DOHH2 (cell line): ENCODE measurements around the gene TUBB3.

Experiments
- H3F3A ChIP-seq: fragments of 200-600 bp; sonication (generic), shearing (Covaris generic); 2 replicates; pipeline ENCODE4 v1.6.0; 2016; ENCODE audit warnings: antibody characterized with exemption, mild to moderate bottlenecking; ENCODE audit not compliant: control insufficient read depth, insufficient read depth
- H3K27ac ChIP-seq: fragments of 200-600 bp; sonication (generic); 2 replicates; pipeline ENCODE4 v1.5.1; 2014; ENCODE audit warnings: low read depth, mild to moderate bottlenecking, low read length, moderate library complexity
- H3K27me3 ChIP-seq: fragments of 200-600 bp; sonication (generic); 2 replicates; pipeline ENCODE4 v1.6.1; 2014; ENCODE audit warnings: mild to moderate bottlenecking, low read length, mixed read lengths; ENCODE audit not compliant: control insufficient read depth
- H3K36me3 ChIP-seq: fragments of 200-600 bp; sonication (generic); 2 replicates; pipeline ENCODE4 v1.6.1; 2014; ENCODE audit warnings: mild to moderate bottlenecking, low read length, moderate library complexity, mixed read lengths; ENCODE audit not compliant: control insufficient read depth
- H3K4me1 ChIP-seq: fragments of 200-600 bp; sonication (generic); 2 replicates; pipeline ENCODE4 v1.6.1; 2014; ENCODE audit warnings: mild to moderate bottlenecking, low read length, mixed read lengths; ENCODE audit not compliant: control insufficient read depth
- H3K4me2 ChIP-seq: fragments of 200-600 bp; sonication (generic); 2 replicates; pipeline ENCODE4 v1.6.0; 2014; ENCODE audit warnings: mild to moderate bottlenecking, low read length, moderate library complexity
- H3K4me3 ChIP-seq: fragments of 200-600 bp; sonication (generic); 2 replicates; pipeline ENCODE4 v1.5.1; 2014; ENCODE audit warnings: mild to moderate bottlenecking, low read length, mixed read lengths
- H3K79me2 ChIP-seq: fragments of 200-600 bp; sonication (generic); 2 replicates; pipeline ENCODE4 v1.6.1; 2014; ENCODE audit warnings: mild to moderate bottlenecking, low read length, mixed read lengths; ENCODE audit not compliant: control insufficient read depth
- H3K9me2 ChIP-seq: fragments of 200-600 bp; sonication (generic); replicated peaks from 2 replicates; pipeline ENCODE4 v1.6.1; 2014; ENCODE audit warnings: mild to moderate bottlenecking, low read length, mixed read lengths; ENCODE audit not compliant: control insufficient read depth
- H3K9me3 ChIP-seq: fragments of 200-600 bp; sonication (generic); 2 replicates; pipeline ENCODE4 v1.6.1; 2014; ENCODE audit warnings: antibody characterized with exemption, low read length, mixed read lengths; ENCODE audit not compliant: control insufficient read depth, insufficient read depth
- H4K20me1 ChIP-seq: fragments of 200-600 bp; sonication (generic); 2 replicates; pipeline ENCODE4 v1.6.0; 2014; ENCODE audit warnings: low read depth, mild to moderate bottlenecking, antibody characterized with exemption, low read length, moderate library complexity; ENCODE audit not compliant: control insufficient read depth, insufficient read depth
- EZH2phosphoT487 ChIP-seq: fragments of 200-600 bp; sonication (generic); IDR thresholded peaks from 2 replicates; pipeline ENCODE4 v1.6.1; 2017; ENCODE audit warnings: borderline replicate concordance, mild to moderate bottlenecking, antibody characterized with exemption, low read length, moderate library complexity, mixed read lengths
- TF ChIP-seq, protein P1 (sequence below): fragments of 200-600 bp; sonication (generic); IDR thresholded peaks from one replicate; pipeline ENCODE4 v1.5.1; 2014; ENCODE audit warnings: antibody characterized with exemption, mild to moderate bottlenecking, low read depth, low read length; ENCODE audit not compliant: poor library complexity, severe bottlenecking

The TUBB3 gene

DNA sequence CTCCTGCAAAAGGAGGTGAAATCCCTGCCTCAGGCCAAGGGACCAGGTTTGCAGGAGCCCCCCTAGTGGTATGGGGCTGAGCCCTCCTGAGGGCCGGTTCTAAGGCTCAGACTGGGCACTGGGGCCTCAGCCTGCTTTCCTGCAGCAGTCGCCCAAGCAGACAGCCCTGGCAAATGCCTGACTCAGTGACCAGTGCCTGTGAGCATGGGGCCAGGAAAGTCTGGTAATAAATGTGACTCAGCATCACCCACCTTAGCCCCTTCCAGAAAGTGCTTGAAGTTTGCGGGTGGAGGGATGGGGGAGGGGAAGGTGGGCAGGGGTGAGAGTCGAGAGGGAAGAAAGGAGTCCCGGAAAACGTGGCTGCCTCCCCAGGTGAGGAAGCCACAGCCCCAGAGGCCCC is 2.4 kb upstream of the TUBB3 start:
- H3K79me2 ChIP-seq: peaks cover 36% of the 10 kb centered on the region
- H4K20me1 ChIP-seq: no peaks in the 10 kb centered on the region; the same call in 1 of the 2 replicates
- H3K9me3 ChIP-seq: no peaks in the 10 kb centered on the region
- H3K4me3 ChIP-seq: peak overlapping the region; percentile 90
- H3K9me2 ChIP-seq: no peaks in the 10 kb centered on the region
- H3K36me3 ChIP-seq: peaks cover 20% of the 10 kb centered on the region
- H3K27ac ChIP-seq: peak overlapping the region; percentile 86
- peaks cover 22% of the 10 kb centered on the region for H3F3A ChIP-seq
- peaks cover 61% of the 10 kb centered on the region for H3K4me1 ChIP-seq
- no peaks in the 10 kb centered on the region for H3K27me3 ChIP-seq
- H3K4me2 ChIP-seq: peak overlapping the region; percentile 84
- TF ChIP-seq EZH2phosphoT487: no peak
- TF ChIP-seq, protein P1, sequence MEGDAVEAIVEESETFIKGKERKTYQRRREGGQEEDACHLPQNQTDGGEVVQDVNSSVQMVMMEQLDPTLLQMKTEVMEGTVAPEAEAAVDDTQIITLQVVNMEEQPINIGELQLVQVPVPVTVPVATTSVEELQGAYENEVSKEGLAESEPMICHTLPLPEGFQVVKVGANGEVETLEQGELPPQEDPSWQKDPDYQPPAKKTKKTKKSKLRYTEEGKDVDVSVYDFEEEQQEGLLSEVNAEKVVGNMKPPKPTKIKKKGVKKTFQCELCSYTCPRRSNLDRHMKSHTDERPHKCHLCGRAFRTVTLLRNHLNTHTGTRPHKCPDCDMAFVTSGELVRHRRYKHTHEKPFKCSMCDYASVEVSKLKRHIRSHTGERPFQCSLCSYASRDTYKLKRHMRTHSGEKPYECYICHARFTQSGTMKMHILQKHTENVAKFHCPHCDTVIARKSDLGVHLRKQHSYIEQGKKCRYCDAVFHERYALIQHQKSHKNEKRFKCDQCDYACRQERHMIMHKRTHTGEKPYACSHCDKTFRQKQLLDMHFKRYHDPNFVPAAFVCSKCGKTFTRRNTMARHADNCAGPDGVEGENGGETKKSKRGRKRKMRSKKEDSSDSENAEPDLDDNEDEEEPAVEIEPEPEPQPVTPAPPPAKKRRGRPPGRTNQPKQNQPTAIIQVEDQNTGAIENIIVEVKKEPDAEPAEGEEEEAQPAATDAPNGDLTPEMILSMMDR: no peak

DNA sequence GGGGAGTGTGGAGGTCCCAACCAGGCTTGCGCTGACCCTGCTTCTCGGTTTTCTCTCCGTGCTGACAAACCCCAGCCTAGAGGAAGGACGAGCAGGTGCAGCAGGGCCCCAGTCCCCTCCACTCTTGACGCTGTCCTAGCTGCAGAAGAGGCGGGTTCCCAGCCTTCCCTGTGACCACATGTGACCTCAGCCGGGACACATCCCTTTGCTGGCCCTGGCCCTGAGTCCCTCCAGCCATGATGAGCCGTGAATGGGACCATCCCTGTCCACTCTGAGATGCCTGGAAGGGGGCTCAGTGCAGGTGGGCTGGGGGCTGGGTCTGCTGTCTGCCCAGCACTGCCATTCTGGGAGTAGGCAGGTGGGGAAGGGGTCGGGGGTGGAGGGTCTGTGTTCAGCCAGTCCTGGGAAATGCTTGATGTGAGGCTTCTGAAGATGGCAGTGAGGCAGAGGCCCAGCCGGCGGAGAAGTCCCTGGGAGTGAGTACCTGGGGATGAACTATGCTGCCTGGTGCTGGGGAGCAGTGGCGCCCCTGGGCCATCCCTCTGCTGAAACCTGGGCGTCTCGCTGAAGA is 1.9 kb upstream of the TUBB3 start:
- H3K9me2 ChIP-seq: no peaks in the 10 kb centered on the region
- H3K79me2 ChIP-seq: peaks cover 41% of the 10 kb centered on the region
- peaks cover 63% of the 10 kb centered on the region for H3K4me1 ChIP-seq
- H3K4me2 ChIP-seq: peak overlapping the region; percentile 84
- peaks cover 22% of the 10 kb centered on the region for H3K36me3 ChIP-seq
- peak overlapping the region; percentile 90 for H3K4me3 ChIP-seq
- no peaks in the 10 kb centered on the region; the same call in none of the 2 replicates for H4K20me1 ChIP-seq
- H3K27ac ChIP-seq: peak overlapping the region; percentile 86
- no peaks in the 10 kb centered on the region for H3K9me3 ChIP-seq
- no peak for TF ChIP-seq EZH2phosphoT487
- TF ChIP-seq, protein P1: no peak
- H3F3A ChIP-seq: peaks cover 22% of the 10 kb centered on the region
- no peaks in the 10 kb centered on the region for H3K27me3 ChIP-seq

DNA sequence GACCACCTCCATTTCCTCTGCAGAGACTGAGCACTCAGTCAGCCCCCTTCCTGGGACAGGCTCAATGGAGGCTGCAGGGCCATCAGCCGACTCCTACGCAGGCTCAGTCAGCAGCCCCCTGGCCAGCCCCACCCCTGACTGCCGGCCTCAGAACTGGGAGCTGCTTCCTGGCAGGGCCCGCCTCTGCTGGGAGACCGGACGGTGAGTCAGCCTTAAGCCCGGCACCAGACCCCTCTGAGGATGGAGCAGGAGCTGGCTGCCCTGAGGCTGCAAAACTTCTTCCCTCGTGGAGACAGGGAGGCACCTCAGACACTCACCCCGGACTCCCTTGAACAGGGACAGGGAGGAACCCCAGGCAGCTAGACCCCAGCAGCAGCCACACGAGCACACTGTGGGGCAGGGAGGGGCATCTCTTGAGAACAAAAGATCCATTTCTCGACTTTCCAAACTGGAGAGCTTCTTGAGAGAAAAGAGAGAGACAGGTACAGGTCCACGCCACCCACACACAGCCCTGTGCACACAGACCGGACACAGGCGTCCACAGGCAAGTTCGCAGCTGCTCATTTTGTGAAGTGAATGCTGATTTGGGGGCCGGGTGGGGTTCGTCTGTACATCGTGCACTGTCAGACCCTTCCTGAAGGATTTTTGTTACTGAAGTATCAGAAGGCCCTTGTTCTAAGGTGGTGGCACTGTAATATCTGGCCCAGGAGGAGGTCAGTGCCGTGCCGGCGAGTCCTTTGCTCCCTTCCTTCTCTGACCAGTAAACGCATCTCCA is 1.3 kb upstream of the TUBB3 start:
- Histone ChIP-seq H3F3A (peaks cover 20% of the 10 kb centered on the region), H3K4me3 (peak overlapping the region; percentile 90), H3K9me2 (no peaks in the 10 kb centered on the region), H3K4me2 (peak overlapping the region; percentile 84), H3K9me3 (no peaks in the 10 kb centered on the region), H4K20me1 (peaks cover 5% of the 10 kb centered on the region), H3K79me2 (peaks cover 47% of the 10 kb centered on the region), H3K27me3 (no peaks in the 10 kb centered on the region), H3K36me3 (peaks cover 29% of the 10 kb centered on the region), H3K27ac (peak overlapping the region; percentile 86), H3K4me1 (peaks cover 68% of the 10 kb centered on the region)
- no peak for TF ChIP-seq EZH2phosphoT487
- TF ChIP-seq, protein P1: no peak
